Measurements from ENCODE around the gene GZMM. TPM values are rescaled to one million over a fixed set of nuclear protein-coding genes. Genes with fewer than 3 reads are reported as not detected.
A peak's percentile ranks its signal among the peaks of the same experiment; 100 is the strongest.
"Not testable (repeated sequence)": the region's sequence is repeated elsewhere in the genome, so short reads cannot be mapped to it uniquely, and the experiment has no call there.

Gene GZMM
- polyA plus RNA-seq, 12 donors, result 0.20 to 0.72 (median 0.26) TPM; not detected in 5

GRCh38 chr19:580274-580835 lies 36.5 kb downstream of the GZMM start:
- DNase-seq, result no peak

GRCh38 chr19:581399-582111 lies 37.7 kb downstream of the GZMM start:
- DNase-seq, result no peak

DNA sequence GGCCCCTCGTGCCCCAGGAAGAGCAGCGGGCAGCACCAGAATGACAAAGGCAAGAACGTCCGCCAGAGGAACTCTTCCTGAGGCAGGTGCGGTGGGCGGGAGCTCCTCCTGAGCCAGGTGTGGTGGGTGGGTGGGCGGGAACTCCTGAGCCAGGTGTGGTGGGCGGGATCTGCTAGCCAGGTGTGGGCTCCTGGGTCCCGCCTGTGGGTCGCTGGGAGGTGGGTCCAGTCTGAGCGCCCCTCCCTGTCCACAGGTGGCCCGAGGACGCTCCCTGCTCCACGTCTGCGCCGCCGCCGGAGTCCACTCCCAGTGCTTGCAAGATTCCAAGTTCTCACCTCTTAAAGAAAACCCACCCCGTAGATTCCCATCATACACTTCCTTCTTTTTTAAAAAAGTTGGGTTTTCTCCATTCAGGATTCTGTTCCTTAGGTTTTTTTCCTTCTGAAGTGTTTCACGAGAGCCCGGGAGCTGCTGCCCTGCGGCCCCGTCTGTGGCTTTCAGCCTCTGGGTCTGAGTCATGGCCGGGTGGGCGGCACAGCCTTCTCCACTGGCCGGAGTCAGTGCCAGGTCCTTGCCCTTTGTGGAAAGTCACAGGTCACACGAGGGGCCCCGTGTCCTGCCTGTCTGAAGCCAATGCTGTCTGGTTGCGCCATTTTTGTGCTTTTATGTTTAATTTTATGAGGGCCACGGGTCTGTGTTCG lies 38.8 kb downstream of the GZMM start:
- no peak for DNase-seq

- DNase-seq, result no peak
Observed at GRCh38 chr19:583198-583967, 39.5 kb downstream of the GZMM start.

GRCh38 chr19:583968-584239 lies 40.1 kb downstream of the GZMM start:
- DNase-seq, result no peak

- DNase-seq, result peak; percentile 45
Observed at GRCh38 chr19:584240-585001, 40.6 kb downstream of the GZMM start.

DNA sequence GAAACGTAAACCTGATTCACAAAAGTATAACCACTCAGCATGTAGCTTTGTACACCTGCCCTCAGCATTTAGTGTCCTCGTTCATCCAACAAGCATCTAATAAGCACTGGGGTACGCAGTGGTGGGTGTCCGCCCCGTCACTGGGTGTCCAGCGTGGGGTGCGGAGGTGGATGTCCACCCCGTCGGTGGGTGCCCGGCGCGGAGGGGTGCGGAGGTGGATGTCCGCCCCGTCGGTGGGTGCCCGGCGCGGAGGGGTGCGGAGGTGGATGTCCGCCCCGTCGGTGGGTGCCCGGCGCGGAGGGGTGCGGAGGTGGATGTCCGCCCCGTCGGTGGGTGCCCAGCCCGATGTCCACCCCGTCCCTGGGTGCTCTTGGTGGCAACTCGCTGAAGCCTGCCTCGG lies 41.3 kb downstream of the GZMM start:
- not testable (repeated sequence) for DNase-seq

DNA sequence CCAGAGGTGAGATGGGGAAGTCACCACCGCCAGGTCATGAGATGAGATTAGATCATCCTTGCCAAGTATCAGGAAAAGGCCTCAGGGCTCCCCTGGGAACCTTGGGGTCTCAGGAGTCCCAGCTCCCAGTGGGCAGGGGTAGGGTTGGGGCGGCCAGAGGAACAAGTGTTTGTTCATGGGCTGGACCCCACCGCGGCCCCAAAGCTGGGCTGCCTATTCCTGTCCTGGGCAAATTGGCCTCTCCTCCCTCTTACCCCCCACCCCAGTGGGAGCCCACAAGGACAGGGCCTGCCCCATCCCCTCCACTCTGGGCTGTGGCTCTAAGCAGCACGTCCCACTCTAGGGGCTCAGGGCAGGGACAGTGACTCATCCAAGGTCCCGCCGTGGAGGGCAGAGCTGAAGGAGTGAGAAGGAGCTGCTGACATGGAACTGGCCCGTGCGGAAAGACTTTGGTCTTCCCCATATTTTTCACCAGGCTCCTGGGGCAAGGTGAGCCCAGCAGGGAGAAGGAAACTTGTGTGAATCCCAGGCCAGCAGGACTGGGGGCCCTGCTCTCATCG lies 41.8 kb downstream of the GZMM start:
- no peak for DNase-seq

DNA sequence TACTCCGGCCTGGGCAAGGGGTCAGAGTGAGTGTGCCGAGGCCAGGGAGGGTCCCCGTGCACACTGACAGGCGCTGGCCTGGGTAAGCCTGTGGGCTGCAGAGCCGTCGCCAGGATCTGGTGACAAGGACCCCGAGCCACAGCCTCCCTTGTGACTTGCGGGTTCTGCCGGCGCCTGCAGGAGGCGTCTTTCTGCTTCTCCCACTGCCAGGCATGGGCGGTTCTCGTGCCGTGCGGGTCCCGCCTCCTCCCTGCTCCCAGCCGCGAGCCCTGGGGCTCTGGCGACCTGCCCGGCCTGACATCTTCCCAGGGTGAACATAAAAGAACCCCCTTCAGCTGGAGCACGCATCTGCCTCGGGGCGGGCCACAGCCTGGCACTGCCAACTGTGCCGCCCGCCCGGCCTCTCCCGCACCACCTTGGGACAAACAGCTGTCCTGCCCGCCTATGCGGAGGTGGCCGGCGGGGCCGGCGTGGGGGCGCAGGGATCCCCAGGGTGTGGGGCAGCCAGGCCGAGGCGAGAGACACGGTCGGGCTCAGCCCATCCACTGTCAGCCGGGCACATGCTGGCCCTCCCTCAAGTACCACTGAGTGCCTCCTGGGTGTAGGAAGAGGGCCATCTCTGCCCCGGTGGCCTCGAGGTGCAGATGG lies 44.4 kb downstream of the GZMM start:
- no peak for DNase-seq

DNA sequence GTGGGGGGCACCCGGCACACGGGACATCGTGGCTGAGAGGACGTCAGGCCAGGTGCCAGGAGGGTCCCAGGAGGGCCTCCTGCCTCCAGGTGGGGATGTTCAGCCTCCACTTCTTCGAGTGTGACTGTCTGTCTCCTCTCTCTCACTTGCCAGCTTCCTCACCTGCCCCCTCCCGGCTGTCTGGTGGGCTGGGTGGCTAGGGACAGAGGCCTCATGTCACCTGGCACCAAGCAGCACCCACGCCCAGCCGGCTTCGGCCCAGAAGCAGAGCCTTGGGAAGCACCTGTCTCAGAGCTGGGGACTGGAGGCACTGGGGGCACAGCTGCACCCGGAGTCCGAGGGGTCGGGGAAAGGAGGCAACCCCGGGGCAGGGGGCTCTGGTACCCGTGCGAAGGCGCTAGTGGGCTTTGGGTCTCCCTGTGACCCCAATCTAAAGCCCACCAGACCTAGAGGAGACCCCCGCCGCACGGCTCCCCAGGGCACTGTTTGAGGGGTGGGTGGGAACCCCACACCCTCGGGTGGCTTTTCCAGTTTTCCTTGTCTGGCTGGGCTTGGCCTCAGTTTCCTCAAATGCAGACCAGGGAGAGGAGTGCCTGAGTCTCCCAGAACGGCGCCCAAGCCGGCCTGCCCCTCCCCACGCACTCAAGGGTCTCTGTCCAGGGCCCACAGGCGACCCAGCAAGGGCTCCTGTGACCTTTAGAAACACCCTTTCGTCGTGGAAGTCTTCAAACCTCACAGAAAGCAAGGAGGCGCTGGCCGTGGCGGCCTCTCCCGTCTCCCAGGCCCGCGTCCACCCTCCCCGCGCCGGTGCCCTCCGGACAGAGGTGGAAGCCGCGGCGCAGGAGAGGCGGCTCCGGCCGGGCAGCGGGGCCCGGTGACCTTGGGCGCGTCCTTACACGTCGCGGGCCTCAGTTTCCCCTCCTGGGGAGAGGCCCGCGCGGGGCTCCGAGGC lies 45.2 kb downstream of the GZMM start:
- DNase-seq, result no peak

GRCh38 chr19:589693-590395 lies 46.0 kb downstream of the GZMM start, which contains the start of gene HCN2:
Gene HCN2 (plus strand): TSS chr19:589881. CDS start chr19:589946, 65 bp downstream.
- no peak for DNase-seq

- DNase-seq, result no peak
Observed at GRCh38 chr19:590396-590745, 46.5 kb downstream of the GZMM start.

GRCh38 chr19:590750-591098 lies 46.9 kb downstream of the GZMM start:
- no peak for DNase-seq

DNA sequence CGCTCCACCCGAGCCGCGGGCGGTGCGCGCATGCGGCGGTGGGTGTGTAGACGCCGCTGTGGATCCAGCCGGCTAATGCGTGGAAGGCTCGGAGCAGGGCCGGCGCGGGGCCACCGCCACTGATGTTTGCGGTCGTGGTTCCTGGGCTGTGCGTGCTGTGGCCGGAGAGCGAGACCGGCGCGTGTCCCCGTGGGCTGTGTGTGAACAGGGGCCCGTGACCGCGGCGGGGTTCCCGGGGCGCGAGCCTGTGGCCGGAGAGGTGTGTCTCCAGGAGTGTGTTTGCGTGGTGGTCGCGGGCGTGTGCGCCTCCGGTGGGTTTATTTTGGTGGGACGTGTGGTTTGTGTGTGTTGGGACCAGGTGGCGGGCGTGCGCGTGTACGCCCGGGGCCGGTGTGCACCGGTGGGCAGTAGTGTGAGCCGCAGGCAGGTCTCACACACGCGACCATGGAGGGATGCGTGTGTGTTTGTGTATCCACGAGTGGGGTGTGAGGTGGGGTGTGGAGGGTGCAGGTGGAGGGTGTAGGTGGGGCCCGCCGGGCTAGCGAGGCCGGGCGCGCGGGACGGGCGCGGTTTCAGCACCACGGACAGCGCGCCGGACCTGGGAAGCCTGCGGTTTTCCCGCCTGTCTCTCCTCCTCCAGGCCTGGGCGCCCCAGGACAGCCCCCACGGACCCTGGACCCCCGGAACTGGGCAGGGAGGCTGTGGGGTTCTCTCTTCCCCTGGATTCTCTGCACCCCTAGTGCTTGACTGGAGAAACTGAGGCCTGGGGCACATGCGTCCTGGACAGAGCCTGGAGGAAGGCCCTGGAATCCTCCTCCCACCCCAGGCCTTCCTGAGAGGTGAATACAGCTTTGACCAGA lies 47.5 kb downstream of the GZMM start:
- DNase-seq, result peak; percentile 41

DNA sequence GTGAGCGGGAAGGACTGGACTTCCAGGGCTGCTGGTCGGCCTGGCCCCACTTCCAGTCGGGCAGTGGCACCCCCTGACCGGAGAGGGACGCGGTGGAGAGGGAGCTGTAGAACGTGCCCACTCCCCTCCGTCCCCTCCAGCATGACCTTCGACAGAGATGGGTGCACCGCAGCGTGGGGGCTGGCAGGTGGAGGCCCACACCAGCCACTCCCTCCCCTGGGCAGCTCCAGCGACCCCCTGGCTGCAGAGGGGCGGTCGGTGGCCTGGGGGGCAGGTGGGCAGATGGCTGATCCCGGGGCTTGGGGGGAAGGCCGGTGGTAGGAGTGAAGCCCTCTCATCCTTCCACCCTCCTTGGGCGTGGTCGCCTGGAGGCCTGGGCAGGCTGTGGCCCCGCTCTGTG lies 48.2 kb downstream of the GZMM start:
- DNase-seq, result no peak

DNA sequence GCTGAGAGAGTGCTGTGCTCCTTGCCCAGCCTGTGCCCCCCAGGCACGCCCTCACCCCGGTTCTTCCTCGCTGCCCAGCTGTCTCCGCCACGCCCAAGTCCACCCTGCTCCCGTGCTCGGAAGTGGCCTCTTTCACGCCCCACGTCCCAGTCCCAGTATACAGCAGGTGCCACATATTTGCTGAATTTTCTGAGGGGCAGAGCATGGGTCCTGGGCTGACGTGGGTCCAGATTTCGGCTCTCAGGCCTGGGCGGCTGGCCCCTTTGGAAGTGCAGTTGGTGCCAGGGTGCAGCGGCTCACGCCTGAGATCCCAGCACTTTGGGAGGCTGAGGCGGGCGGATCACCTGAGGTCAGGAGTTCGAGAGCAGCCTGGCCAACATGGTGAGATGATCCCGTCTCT lies 49.2 kb downstream of the GZMM start:
- no peak for DNase-seq

- DNase-seq, result no peak
Observed at GRCh38 chr19:593505-593904, 49.7 kb downstream of the GZMM start.

DNA sequence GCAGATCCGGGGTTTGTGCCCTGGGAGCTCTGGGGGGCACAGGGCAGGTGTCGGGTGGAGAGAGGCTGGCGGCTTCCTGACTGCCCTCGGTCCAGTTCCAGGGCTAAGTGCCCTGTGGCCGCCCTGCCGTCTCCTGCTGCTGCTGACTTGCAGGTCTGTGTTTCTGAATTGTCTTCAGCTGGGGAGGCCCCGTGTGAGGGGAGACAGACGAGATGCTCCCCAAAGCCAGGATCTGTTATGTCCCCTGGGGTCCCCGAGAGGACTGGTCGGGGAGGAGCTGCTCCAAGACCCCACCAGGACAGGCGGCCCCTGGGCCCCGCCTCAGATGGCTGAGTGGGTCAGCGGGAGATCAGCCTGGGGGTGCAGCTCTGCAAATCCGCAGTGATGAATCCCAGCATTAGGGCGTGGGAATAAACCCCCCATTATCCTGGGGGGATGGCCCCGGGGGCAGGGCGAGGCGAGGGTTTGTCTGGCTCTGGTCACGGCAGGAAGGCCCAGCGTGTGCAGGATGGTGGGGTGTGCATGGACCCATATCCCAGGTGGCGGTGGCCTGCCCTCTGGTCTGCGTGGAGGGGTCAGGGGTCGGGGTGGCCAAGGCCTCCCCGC lies 50.5 kb downstream of the GZMM start:
- DNase-seq, result no peak
